ENCODE measurements around the gene SYT5. TPM values are rescaled to one million over a fixed set of nuclear protein-coding genes. Genes with fewer than 3 reads are reported as not detected.
"Not testable (repeated sequence)": the region's sequence is repeated elsewhere in the genome, so short reads cannot be mapped to it uniquely, and the experiment has no call there.

The SYT5 gene
- total RNA-seq, 2 experiments from 2014 or later, result not detected

DNA sequence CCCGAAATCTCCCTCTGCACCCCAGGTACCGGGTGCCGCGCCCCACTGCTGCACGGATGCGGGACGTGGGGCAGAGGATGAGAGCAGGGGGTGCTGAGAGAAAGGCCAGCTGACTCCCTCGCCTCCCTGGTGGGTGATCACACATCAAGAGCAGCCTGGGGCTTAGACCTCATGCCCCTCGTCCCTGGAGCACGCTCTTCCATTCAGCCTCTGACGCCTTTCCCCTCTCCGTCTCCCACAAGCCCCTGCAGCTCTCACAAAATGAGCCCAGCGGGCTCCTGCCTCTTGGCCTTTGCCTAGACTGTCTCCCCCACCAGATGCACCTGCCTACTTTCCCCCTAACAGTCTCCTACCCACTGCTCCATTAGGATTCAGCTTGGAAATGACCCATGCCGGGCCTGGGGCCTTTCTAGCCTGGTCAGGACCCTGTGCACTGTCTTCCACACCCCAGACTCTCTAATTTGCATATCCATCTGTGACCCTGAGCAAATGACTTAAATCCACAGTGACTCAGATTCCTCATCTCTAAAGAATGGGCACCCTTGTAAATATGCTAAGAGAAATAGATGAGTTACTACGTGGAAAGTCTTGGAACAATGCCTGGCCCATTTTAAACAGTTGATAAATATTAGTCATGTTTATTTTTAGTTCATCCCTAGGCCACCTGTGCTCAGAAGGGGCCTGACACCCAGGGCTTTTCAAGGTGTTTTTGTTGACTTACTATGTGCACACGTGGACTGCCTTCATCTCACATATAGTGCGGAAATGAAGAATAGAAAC, 29.8 kb upstream of the SYT5 start:
- ChIA-PET POLR2A (interaction anchor here (0.6 kb wide), 1 partner anchor 240 kb away, joined by 4 read pairs; no protein-coding TSS in a partner anchor), CTCF (no interaction called here)

GRCh38 chr19:55208880-55209692, 29.0 kb upstream of the SYT5 start, which contains the start of gene PTPRH:
Gene PTPRH, minus strand, starts transcription at chr19:55209501. Its CDS starts 68 bp downstream, at chr19:55209433.
- CTCF ChIA-PET, result interaction anchor here (0.6 kb wide), 1 partner anchor 68 kb away, joined by 3 read pairs; no protein-coding TSS in a partner anchor
- POLR2A ChIA-PET, result no interaction called here

DNA sequence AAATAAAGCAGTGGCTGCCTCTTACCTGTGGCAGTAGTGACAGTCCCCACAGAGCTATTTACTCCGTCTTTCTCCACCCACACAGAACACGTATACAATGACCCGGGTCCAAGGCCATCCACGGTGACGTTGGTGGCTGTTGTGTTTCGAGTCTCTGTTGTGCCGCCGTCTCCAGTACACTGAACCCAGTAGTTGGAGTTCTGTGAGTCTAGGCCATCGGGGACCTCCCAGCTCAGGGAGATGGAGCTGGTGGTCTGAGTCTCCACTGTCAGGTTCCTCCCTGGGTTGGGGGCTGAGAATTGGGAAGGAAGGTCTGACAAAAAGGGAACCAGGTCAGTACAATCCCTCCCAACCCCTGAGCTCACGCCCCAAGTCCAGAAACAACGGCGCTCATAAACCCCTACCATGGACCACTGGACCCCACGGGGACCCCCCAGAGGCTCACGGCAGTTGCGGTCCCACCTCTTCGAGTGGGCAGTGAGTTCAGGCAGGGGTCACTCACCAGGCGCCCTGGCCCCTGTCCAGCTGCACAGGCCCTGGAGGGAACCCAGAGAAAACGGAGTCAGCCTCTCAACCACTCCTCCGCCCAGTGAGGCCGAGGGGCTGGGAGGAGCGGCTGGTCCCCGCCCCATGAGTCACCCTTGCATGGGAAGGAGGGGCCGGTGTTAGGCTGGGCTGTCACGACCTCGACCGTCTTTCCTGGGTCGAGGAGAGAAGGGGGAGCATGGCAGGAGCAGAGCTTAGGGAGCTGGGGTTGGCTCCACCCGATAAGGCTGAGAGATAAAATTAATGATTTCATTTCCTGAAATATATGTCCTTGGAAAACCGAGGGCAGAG, 26.8 kb upstream of the SYT5 start:
- ChIA-PET POLR2A (no interaction called here), CTCF (no interaction called here)

GRCh38 chr19:55202199-55202598, 22.1 kb upstream of the SYT5 start:
- POLR2A ChIA-PET, CTCF ChIA-PET: not testable (repeated sequence)

DNA sequence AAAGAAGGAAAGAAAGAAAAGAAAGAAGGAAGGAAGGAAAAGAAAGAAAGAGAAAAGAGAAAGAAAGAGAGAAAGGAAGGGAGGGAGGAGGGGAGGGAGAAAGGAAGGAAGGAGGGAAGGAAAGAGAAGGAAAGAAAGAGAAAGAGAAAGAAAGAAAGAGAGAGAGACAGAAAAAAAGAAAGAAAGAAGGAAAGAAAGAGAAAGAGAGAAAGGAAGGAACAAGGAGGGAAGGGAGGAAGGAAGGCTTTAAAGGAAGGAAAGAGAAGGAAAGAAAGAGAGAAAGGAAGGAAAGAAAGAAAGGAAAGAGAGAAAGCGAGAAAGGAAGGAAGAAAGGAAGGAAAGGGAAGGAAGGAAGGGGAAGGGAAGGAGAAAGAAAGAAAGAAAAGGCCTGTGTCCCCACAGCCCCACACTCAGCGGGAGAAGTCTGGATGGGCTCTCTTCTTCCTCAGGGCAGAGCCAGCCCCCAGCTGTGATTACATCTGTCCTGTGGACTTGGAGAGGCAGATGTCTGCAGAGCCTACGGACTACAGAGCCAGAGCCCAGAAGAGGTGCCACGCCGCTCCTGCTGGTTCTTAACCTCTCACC, 19.6 kb upstream of the SYT5 start:
- ChIA-PET POLR2A (no interaction called here), CTCF (no interaction called here)

- ChIA-PET CTCF (no interaction called here), POLR2A (interaction anchor here (0.9 kb wide), 1 partner anchor 38 kb away, joined by 3 read pairs; no protein-coding TSS in a partner anchor)
Measured at GRCh38 chr19:55198651-55199050, 18.6 kb upstream of the SYT5 start.

- ChIA-PET CTCF (interaction anchor here (1.1 kb wide), 1 partner anchor 270 kb away, joined by 3 read pairs; no protein-coding TSS in a partner anchor), POLR2A (no interaction called here)
Measured at GRCh38 chr19:55197528-55197927, 17.4 kb upstream of the SYT5 start.

DNA sequence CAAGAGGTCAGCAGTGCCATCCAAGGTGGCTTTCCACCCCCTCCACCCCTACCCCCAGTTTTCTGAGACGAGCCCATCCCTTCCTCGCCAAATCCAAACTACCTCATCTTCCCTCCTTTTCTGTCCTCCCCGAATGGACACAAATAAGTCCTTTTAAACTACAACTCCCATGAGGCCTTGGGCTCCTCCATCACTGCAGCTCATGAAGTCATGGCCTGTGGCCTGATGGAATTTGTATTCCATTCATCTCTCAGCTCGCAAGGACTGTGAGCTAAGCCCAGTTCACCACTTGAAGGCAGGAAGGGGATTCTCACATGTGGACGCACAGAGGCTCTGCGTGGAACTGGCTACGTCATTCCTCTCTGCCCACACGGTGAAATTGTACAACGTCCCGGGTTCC, 16.7 kb upstream of the SYT5 start:
- ChIA-PET POLR2A (no interaction called here), CTCF (no interaction called here)

DNA sequence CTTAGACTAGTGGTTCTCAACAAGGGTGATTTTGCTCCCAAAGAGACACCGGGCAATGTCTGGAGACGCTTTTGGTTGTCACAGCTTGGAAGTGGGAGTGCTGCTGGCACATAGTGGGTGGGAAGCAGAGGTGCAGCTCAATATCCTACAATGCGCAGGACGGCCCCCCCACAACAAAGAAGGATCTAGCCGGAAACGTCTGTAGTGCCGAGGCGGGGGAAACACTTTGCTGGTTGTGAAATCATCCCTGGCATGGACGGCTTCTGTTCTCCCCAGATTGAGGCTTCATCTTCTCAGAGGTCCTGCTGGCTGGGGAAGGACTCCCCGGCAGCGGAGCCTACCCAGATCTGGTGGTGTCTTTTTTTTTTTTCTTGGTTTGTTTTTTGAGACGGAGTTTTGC, 13.4 kb upstream of the SYT5 start:
- POLR2A ChIA-PET, result no interaction called here

DNA sequence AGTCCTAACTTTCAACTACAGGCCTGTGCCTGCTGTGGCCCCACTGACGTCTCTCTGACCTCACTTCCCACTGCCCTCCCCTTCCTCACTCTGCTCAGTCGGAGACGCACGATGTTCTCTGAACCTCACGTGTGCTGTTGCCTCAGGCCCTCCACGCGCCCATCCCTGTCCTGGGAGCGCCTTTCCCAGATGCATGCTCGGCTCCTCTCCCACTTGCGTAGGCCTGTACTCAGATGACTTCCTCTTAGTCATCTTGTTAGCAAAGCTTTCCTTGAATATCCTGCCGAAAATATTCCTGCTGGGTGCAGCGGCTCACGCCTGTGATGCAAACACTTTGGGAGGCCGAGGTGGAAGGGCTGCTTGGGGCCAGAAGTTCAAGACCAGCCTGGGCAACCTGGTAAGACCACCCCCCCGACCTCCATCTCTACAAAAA, 9.3 kb upstream of the SYT5 start:
- CTCF ChIA-PET, result no interaction called here
- POLR2A ChIA-PET, result no interaction called here

More for the DNA sequence above, 13.4 kb upstream of the SYT5 start:
- CTCF ChIA-PET, result no interaction called here

DNA sequence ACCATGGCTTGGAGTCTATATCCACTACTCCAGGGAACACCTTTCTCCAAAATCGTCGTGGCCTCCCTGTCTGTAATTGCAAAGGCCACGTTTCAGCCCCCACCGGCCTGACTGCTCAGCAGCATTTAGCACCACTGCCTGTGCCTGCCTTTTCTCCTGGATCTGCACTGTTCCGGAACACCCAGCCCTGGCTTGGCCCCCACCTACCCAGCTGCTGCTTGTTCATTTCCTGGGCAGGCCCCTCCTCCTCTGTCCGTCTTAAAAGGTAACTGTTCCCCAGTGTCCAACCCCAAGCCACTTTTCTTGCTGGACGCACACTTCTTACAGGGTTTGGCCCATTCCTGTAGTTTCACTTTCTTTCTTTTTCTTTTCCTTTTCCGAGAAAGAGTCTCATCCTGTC, 8.5 kb upstream of the SYT5 start:
- ChIA-PET CTCF (no interaction called here), POLR2A (no interaction called here)

GRCh38 chr19:55186080-55186479, 6.0 kb upstream of the SYT5 start:
- POLR2A ChIA-PET, result no interaction called here
- CTCF ChIA-PET, result no interaction called here

- POLR2A ChIA-PET, result no interaction called here
- CTCF ChIA-PET, result no interaction called here
Measured at GRCh38 chr19:55181740-55182139, 1.7 kb upstream of the SYT5 start.

GRCh38 chr19:55178781-55179599, 1.1 kb downstream of the SYT5 start:
- ChIA-PET POLR2A (no interaction called here), CTCF (interaction anchor here (0.7 to 0.9 kb wide), 3 partner anchors 13 to 453 kb away, joined by 3 to 9 read pairs (median 3); no protein-coding TSS in a partner anchor)

DNA sequence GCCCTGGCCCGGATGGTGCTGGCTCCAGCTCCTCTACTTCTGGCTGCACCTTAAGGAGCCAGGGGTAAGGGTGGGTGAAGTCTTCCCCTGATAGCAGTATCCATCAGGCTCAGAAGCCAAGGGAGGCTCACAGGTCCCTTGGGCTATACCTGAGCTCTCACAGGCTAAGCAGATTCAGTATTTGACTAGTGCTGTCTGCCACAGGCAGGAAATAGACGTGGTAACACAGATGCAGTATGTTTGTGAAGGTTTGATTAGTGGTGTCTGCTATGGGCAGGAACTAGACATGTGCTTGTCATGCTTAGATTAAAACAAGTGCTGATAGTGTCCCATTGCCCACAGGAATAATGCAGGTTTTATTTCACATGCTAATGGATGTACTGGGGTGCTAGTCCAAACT, 4.0 kb downstream of the SYT5 start:
- ChIA-PET POLR2A (no interaction called here), CTCF (no interaction called here)

- ChIA-PET CTCF (interaction anchor here (1.7 to 1.9 kb wide), 2 partner anchors 9 to 15 kb away, joined by 6 read pairs; partner anchors contain the start of gene DNAAF3), POLR2A (no interaction called here)
Measured at GRCh38 chr19:55175117-55175867, 4.8 kb downstream of the SYT5 start.

GRCh38 chr19:55174425-55175116, 5.5 kb downstream of the SYT5 start:
- ChIA-PET CTCF (interaction anchor here (1.7 to 1.9 kb wide), 2 partner anchors 9 to 14 kb away, joined by 6 read pairs; partner anchors contain the start of gene DNAAF3), POLR2A (no interaction called here)

Measured in activated CD8-positive, alpha-beta memory T cell treated with anti-CD3 and anti-CD28 coated beads for 36 hours (primary cell).